ENCODE measurements around the gene MBLAC2.

MBLAC2 gene

DNA sequence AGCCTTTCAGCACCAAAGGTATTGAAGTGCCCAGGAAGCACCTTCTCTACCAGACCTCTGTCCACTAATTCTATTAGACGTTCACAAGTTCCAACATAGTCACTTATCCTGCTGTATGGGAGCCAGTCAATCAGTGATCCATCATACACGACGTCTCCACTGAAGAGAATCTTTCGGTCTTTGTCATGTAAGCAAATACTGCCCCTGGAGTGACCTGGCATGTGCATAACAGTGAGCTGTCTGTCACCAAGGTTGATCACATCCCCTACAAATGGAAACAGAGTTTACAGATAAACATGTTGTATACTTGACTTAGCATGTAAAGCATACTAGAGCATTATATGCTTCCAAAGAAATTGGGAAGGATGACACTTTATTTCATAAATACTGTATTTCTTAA is 13.3 kb downstream of the MBLAC2 start:
- DNase-seq (ENCODE audit: low read depth) = no peak

DNA sequence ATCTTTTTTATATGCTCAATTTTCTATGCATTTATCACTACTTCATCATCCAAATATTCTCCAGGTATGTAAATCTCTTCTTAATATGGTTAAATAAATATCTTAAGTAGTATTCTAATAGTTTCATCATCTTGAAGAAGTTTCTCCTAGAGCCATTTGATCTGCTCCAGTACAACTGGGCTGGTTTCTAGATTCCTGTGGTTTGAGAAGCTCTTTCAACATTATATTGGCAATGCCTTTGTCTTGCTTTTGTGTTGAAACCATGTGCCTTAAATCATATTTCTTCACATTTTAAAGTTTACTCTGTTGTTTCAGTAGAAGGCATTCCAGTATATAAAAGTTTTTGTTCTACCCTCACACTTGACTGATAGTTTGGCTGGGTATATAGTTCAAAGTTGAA is 27.6 kb downstream of the MBLAC2 start:
- peak; percentile 44 for DNase-seq (ENCODE audit: low read depth)

DNA sequence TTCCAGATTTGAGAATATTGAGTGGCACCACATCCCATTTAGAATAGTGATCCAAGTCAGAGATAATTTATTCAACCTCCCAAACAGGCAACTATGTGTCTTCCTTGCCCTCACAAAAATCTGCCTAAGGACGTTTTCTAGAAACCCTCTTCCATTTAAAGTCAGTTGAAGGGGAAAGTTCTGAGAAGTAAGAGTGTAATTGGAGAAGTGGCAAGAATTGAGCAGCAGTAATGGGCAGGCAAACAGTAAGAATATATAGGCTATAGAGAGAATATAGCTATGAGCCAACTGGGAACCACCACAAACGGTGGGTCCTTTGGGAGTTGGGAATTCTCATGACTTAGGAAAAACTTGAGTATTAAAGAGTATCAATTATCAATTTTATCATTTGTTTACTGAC is 33.9 kb downstream of the MBLAC2 start:
- DNase-seq (ENCODE audit: low read depth) = no peak

DNA sequence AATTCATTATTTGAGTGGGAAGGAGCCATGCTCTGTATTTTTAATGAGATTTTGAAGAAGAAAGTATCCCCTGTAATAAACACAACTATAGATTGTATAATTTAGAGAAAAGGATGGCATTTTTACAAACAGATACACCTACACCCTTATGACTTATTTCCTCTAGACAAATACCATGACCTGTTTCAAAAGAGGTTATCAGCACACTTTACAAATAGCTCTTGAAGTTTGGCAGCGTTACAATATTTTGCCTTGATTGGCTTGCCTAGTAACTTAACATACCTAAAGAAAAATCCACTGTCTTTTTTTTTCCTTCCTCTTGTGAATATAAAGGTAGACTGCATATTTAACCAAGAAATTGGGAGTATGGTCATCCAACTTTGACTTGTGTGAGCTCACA is 36.5 kb downstream of the MBLAC2 start:
- DNase-seq (ENCODE audit: low read depth) = no peak

DNA sequence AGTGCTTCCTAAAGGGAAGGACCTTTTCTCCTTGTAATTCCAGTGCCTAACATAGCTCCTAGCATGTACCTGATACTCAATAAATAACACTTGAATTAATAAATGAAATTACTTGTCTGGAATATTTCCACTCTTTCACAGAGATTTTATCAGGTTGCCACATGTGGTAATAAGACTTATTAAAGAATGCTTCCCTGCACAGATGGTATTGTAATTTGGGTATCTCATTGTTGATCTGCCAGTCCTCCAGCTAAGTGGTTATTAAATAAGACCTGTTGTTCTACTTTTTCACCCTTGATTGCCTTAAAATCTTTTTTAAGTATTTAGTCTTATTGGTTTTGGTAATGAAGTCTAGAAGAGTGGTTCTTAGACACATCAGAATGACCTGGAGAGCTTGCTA is 36.9 kb downstream of the MBLAC2 start:
- no peak for DNase-seq (ENCODE audit: low read depth)

DNA sequence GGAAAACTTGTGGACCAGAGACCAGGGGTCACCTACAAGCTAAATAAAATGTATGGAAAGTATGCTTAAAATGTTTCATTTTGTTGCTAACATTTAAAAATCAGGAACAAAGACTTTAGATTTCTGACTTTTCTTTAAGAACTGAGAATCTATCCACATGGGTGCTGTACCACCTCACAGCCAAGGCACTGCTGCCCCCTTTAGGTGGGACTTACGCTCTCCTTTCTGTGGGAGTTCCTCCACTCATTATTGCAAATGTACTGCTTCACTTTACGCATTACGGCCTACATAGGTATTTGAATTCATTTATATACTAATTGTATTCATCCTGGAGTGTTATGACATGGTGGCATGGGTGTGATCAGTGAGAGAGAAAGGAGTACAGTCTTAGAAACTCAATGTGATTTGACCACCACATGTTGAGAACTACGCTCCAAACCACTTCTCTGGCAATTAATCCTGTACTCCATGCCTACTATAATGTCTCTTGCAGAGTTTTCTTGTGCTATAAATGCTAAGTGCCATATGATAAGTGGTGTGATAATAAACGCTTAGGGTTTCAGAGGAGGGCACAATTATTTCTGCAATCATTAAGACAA is 40.4 kb downstream of the MBLAC2 start:
- DNase-seq (ENCODE audit: low read depth) = peak; percentile 54

DNA sequence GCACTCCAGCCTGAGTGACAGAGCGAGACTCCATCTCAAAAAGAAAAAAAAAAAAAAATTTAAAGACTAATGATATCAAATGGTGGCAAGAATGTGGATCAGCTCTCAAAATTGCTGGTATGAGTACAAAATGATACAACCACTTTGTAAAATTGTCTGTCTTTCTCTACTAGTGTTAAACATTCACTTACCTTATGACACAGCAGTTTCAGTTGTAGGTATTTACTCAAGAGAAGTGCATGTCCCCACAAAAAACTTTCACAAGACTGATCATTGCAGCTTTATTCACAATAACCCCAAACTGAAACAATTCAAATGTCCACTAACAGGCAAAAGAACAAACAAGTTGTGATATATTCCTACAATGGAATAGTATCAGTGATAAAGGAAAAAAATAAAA is 50.3 kb downstream of the MBLAC2 start:
- DNase-seq (ENCODE audit: low read depth) = no peak

DNA sequence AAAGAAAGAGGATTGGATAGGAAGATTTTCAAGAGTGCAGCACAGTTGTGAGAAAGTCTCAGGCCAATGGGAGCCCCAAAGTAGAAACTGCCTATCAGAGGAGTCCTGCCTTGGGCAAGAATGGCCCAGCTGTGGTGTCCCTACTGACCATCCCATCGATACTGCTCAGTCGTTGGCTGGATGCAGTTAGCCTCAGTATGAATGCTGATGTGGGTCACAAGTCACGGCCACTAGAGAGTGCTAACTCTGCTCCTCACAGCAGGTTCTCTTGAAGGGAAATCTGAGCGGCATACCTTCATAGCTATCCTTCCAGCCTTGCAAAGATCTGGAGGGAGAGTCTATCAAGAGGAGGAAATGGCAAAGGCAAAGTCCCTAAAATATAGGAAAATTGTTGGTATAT is 53.4 kb downstream of the MBLAC2 start:
- DNase-seq (ENCODE audit: low read depth) = peak; percentile 26

DNA sequence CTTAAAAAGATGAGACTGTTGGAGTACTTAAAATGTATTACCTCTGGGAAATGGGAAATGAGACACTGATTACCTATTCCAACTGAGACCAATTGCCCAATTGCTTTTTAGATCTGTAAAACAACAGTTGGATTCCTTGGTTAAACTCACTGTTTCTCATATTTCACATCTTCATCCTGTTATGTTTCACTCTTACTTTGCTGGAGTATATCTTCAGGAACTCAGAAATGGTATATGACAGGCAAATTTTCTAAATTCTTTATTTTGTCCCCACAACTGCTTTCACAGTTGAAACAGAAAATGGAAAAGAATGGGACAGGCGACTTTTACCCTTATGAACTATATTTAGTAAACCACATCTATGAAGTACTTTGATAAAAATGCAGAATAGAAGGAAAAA is 56.4 kb downstream of the MBLAC2 start:
- no peak for DNase-seq (ENCODE audit: low read depth)

DNA sequence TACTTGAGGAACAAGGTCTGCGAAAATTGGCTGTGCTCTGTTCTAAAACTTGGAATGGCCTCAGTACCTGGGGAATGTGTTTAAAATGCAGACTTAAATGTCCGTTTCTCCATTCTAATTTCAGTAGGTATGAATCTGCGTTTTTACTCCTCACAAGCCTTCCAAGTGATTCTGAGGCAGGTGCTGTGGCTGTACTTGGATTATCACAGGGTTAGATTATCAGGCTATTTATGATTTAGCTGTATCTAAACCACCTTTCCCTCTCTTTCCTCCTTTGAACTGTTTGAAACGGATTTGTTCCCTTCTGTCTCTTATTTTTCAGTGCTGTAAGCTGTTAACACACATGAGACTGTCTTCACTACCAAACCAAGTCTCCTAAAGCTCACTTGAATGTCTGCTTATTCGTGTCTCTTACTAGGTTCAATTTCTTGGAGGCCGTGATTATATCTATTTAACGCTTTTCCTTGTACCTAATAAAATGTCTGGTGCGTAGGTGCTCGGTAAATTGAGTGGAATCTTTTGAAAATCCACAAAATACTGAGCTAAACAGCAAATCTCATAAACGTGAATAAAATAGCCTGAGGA is 64.3 kb downstream of the MBLAC2 start:
- DNase-seq (ENCODE audit: low read depth) = no peak

DNA sequence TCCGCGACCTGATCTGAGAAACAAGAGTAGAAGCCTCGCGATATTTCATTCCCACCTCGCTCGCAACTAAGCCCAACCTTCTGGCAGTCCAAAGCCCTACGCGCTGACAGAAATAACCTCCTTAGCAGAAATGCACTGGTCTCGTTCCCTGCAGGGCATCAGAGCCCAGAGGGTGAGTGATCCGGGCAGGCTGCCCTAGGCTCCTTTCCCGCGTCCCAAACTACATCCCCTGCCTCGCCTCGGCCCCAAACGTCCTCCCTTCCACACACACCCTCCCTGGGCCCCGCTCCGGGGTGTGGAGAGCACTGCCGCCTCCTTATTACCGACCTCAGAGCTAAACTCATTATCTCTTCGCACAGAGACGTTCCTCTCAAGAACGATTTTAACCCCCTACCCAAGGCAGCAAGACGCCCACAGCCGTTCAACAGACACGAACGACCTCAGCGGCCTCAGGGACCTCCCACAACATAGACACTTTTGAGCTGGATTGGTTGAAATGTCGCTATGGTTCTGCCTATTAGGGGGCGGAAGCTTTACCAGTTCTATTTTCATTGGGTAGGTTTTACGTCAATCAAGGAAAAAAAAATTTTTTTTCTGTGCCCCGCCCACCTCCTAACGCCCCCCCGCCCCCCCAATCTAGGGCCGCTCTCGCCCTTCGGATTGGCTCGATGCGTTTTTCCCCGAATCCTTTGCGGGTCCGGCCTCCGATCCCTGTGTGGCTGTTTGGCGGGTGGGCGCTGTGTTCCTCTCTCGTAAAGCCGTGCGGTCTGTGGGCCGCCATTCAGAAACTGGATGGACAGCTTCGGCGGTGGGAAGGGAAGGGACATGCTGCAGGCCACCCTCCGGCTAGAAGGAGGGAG is 65.0 kb downstream of the MBLAC2 start, which contains the start of gene CETN3:
Gene CETN3 (minus strand): TSS at position 439 of the 860 bp plus-strand sequence. CDS start 95 bp downstream, at position 344.
- peak; percentile 96 for DNase-seq (ENCODE audit: low read depth)

DNA sequence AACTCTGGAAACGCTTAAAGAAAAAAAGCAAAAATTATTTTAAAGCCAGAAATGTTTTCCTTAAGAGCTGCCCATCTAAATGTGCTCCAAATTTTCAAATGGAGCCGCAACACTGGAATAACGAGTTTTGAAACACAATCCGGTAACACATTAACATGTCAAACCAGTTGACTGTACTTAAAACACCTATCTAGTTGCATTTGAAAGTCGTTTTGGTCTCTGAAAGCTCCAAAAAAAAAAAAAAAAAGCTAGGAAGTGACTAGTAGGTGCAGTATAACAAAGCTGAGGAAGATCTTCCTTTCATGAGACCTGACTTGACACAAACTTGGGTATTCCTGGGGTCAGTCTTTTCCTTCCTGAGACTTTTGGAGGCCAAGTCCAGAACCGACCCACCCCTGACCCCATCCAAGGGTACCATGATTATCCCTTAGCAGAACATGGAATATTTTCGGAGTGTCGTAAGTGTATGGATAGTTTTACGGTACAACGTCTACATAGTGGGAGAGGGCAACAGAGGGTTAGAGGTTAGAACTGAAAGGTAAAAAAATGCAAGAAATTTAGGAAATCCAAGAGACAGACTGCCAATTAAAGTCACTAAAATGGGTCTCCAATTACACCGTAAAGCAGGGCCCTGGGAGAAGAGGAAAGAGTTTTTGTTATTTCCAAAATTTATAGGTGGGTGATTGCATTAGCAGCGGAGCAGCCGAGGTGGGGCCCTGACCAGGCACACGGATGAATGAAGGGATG is 65.8 kb downstream of the MBLAC2 start:
- DNase-seq (ENCODE audit: low read depth) = peak; percentile 3
